ENCODE data around the gene ENTPD7. TPM values are rescaled to one million over a fixed set of nuclear protein-coding genes. Genes with fewer than 3 reads are reported as not detected.

The ENTPD7 gene
- polyA plus RNA-seq, 4 donors = 7.3 to 48.8 (median 9.3) TPM

- Histone ChIP-seq H3K27ac (ENCODE audit: low read depth in 1 of 3, low read length in 2 of 3) (no peak overlapping the region), H3K9me3 (ENCODE audit: control insufficient read depth in 2 of 2, insufficient read depth in 1 of 2, low read depth in 1 of 2, low read length in 1 of 2) (no peaks in the 10 kb centered on the region), H3K36me3 (ENCODE audit: control insufficient read depth in 3 of 3, insufficient read depth in 2 of 3, low read depth in 1 of 3, low read length in 3 of 3) (peaks cover 0 to 18% (median 8%) of the 10 kb centered on the region in 3 donors), H3K4me1 (ENCODE audit: control insufficient read depth in 3 of 3, insufficient read depth in 2 of 3, low read depth in 1 of 3, low read length in 2 of 3) (peaks cover 0 to 4% (median 0%) of the 10 kb centered on the region in 3 donors), H3K4me3 (ENCODE audit: low read depth in 1 of 3, low read length in 3 of 3) (no peak overlapping the region), H3K27me3 (ENCODE audit: control insufficient read depth in 3 of 3, insufficient read depth in 3 of 3, low read length in 3 of 3) (no peaks in the 10 kb centered on the region)
- DNase-seq = no peak
- no peak for FAIRE-seq
- 96 to 98% (median 98%) methylated on average over 2 of the region's 2 CpGs for WGBS, 3 donors
Observed at GRCh38 chr10:99672884-99673283, 13.6 kb downstream of the ENTPD7 start.

- Histone ChIP-seq H3K4me1 (ENCODE audit: control insufficient read depth in 3 of 3, insufficient read depth in 2 of 3, low read depth in 1 of 3, low read length in 2 of 3) (no peaks in the 10 kb centered on the region), H3K36me3 (ENCODE audit: control insufficient read depth in 3 of 3, insufficient read depth in 2 of 3, low read depth in 1 of 3, low read length in 3 of 3) (peaks cover 0 to 17% (median 8%) of the 10 kb centered on the region in 3 donors), H3K27ac (ENCODE audit: low read depth in 1 of 3, low read length in 2 of 3) (no peak overlapping the region), H3K4me3 (ENCODE audit: low read depth in 1 of 3, low read length in 3 of 3) (no peak overlapping the region), H3K9me3 (ENCODE audit: control insufficient read depth in 2 of 2, insufficient read depth in 1 of 2, low read depth in 1 of 2, low read length in 1 of 2) (no peaks in the 10 kb centered on the region), H3K27me3 (ENCODE audit: control insufficient read depth in 3 of 3, insufficient read depth in 3 of 3, low read length in 3 of 3) (no peaks in the 10 kb centered on the region)
- no peak for FAIRE-seq
- no peak for DNase-seq
- 49 to 79% (median 52%) methylated on average over 2 of the region's 2 CpGs for WGBS, 3 donors
Observed at GRCh38 chr10:99673492-99673891, 14.2 kb downstream of the ENTPD7 start.

- no peak overlapping the region for H3K4me3 ChIP-seq (ENCODE audit: low read depth in 1 of 3, low read length in 3 of 3)
- no peaks in the 10 kb centered on the region for H3K9me3 ChIP-seq (ENCODE audit: control insufficient read depth in 2 of 2, insufficient read depth in 1 of 2, low read depth in 1 of 2, low read length in 1 of 2)
- FAIRE-seq (no peak), DNase-seq (no peak)
- WGBS, 3 donors = 90 to 98% (median 94%) methylated on average over 1 of the region's 1 CpG
- H3K27ac ChIP-seq (ENCODE audit: low read depth in 1 of 3, low read length in 2 of 3) = no peak overlapping the region
- H3K36me3 ChIP-seq (ENCODE audit: control insufficient read depth in 3 of 3, insufficient read depth in 2 of 3, low read depth in 1 of 3, low read length in 3 of 3) = peaks cover 8 to 25% (median 16%) of the 10 kb centered on the region in 3 donors
- H3K4me1 ChIP-seq (ENCODE audit: control insufficient read depth in 3 of 3, insufficient read depth in 2 of 3, low read depth in 1 of 3, low read length in 2 of 3) = no peaks in the 10 kb centered on the region
- H3K27me3 ChIP-seq (ENCODE audit: control insufficient read depth in 3 of 3, insufficient read depth in 3 of 3, low read length in 3 of 3) = no peaks in the 10 kb centered on the region
Observed at GRCh38 chr10:99674762-99675161, 15.5 kb downstream of the ENTPD7 start.

GRCh38 chr10:99676426-99676825 lies 17.1 kb downstream of the ENTPD7 start:
- no peaks in the 10 kb centered on the region for H3K4me1 ChIP-seq (ENCODE audit: control insufficient read depth in 3 of 3, insufficient read depth in 2 of 3, low read depth in 1 of 3, low read length in 2 of 3)
- no peak overlapping the region for H3K27ac ChIP-seq (ENCODE audit: low read depth in 1 of 3, low read length in 2 of 3)
- FAIRE-seq (no peak), DNase-seq (peak in 1 of 2 donors; percentile 15)
- H3K36me3 ChIP-seq (ENCODE audit: control insufficient read depth in 3 of 3, insufficient read depth in 2 of 3, low read depth in 1 of 3, low read length in 3 of 3) = peaks cover 11 to 31% (median 17%) of the 10 kb centered on the region in 3 donors
- H3K27me3 ChIP-seq (ENCODE audit: control insufficient read depth in 3 of 3, insufficient read depth in 3 of 3, low read length in 3 of 3) = no peaks in the 10 kb centered on the region
- H3K4me3 ChIP-seq (ENCODE audit: low read depth in 1 of 3, low read length in 3 of 3) = no peak overlapping the region
- H3K9me3 ChIP-seq (ENCODE audit: control insufficient read depth in 2 of 2, insufficient read depth in 1 of 2, low read depth in 1 of 2, low read length in 1 of 2) = no peaks in the 10 kb centered on the region

GRCh38 chr10:99676895-99677294 lies 17.6 kb downstream of the ENTPD7 start:
- Histone ChIP-seq H3K27ac (ENCODE audit: low read depth in 1 of 3, low read length in 2 of 3) (no peak overlapping the region), H3K4me1 (ENCODE audit: control insufficient read depth in 3 of 3, insufficient read depth in 2 of 3, low read depth in 1 of 3, low read length in 2 of 3) (no peaks in the 10 kb centered on the region), H3K4me3 (ENCODE audit: low read depth in 1 of 3, low read length in 3 of 3) (no peak overlapping the region), H3K9me3 (ENCODE audit: control insufficient read depth in 2 of 2, insufficient read depth in 1 of 2, low read depth in 1 of 2, low read length in 1 of 2) (no peaks in the 10 kb centered on the region), H3K36me3 (ENCODE audit: control insufficient read depth in 3 of 3, insufficient read depth in 2 of 3, low read depth in 1 of 3, low read length in 3 of 3) (peaks cover 11 to 31% (median 16%) of the 10 kb centered on the region in 3 donors), H3K27me3 (ENCODE audit: control insufficient read depth in 3 of 3, insufficient read depth in 3 of 3, low read length in 3 of 3) (no peaks in the 10 kb centered on the region)
- 69 to 89% (median 71%) methylated on average over 3 of the region's 3 CpGs for WGBS, 3 donors
- no peak for FAIRE-seq
- no peak for DNase-seq

- WGBS, 3 donors = 90 to 92% (median 90%) methylated on average over 3 of the region's 3 CpGs
- no peak for DNase-seq
- H3K36me3 ChIP-seq (ENCODE audit: control insufficient read depth in 3 of 3, insufficient read depth in 2 of 3, low read depth in 1 of 3, low read length in 3 of 3) = peaks cover 11 to 29% (median 16%) of the 10 kb centered on the region in 3 donors
- H3K9me3 ChIP-seq (ENCODE audit: control insufficient read depth in 2 of 2, insufficient read depth in 1 of 2, low read depth in 1 of 2, low read length in 1 of 2) = no peaks in the 10 kb centered on the region
- FAIRE-seq = no peak
- no peaks in the 10 kb centered on the region for H3K27me3 ChIP-seq (ENCODE audit: control insufficient read depth in 3 of 3, insufficient read depth in 3 of 3, low read length in 3 of 3)
- no peaks in the 10 kb centered on the region for H3K4me1 ChIP-seq (ENCODE audit: control insufficient read depth in 3 of 3, insufficient read depth in 2 of 3, low read depth in 1 of 3, low read length in 2 of 3)
- no peak overlapping the region for H3K27ac ChIP-seq (ENCODE audit: low read depth in 1 of 3, low read length in 2 of 3)
- H3K4me3 ChIP-seq (ENCODE audit: low read depth in 1 of 3, low read length in 3 of 3) = no peak overlapping the region
Observed at GRCh38 chr10:99678921-99679320, 19.6 kb downstream of the ENTPD7 start.

- FAIRE-seq (no peak), DNase-seq (no peak)
- Histone ChIP-seq H3K4me1 (ENCODE audit: control insufficient read depth in 3 of 3, insufficient read depth in 2 of 3, low read depth in 1 of 3, low read length in 2 of 3) (no peaks in the 10 kb centered on the region), H3K9me3 (ENCODE audit: control insufficient read depth in 2 of 2, insufficient read depth in 1 of 2, low read depth in 1 of 2, low read length in 1 of 2) (no peaks in the 10 kb centered on the region), H3K27me3 (ENCODE audit: control insufficient read depth in 3 of 3, insufficient read depth in 3 of 3, low read length in 3 of 3) (no peaks in the 10 kb centered on the region), H3K4me3 (ENCODE audit: low read depth in 1 of 3, low read length in 3 of 3) (no peak overlapping the region), H3K27ac (ENCODE audit: low read depth in 1 of 3, low read length in 2 of 3) (no peak overlapping the region), H3K36me3 (ENCODE audit: control insufficient read depth in 3 of 3, insufficient read depth in 2 of 3, low read depth in 1 of 3, low read length in 3 of 3) (peaks cover 11 to 34% (median 17%) of the 10 kb centered on the region in 3 donors)
- 81 to 91% (median 89%) methylated on average over 4 of the region's 4 CpGs for WGBS, 3 donors
Observed at GRCh38 chr10:99681553-99681952, 22.2 kb downstream of the ENTPD7 start.

- Histone ChIP-seq H3K4me1 (ENCODE audit: control insufficient read depth in 3 of 3, insufficient read depth in 2 of 3, low read depth in 1 of 3, low read length in 2 of 3) (no peaks in the 10 kb centered on the region), H3K27me3 (ENCODE audit: control insufficient read depth in 3 of 3, insufficient read depth in 3 of 3, low read length in 3 of 3) (no peaks in the 10 kb centered on the region), H3K4me3 (ENCODE audit: low read depth in 1 of 3, low read length in 3 of 3) (no peak overlapping the region), H3K27ac (ENCODE audit: low read depth in 1 of 3, low read length in 2 of 3) (no peak overlapping the region), H3K36me3 (ENCODE audit: control insufficient read depth in 3 of 3, insufficient read depth in 2 of 3, low read depth in 1 of 3, low read length in 3 of 3) (peaks cover 11 to 36% (median 17%) of the 10 kb centered on the region in 3 donors), H3K9me3 (ENCODE audit: control insufficient read depth in 2 of 2, insufficient read depth in 1 of 2, low read depth in 1 of 2, low read length in 1 of 2) (no peaks in the 10 kb centered on the region)
- no peak for FAIRE-seq
- WGBS, 3 donors = 5 to 29% (median 7%) methylated on average over 1 of the region's 1 CpG
- DNase-seq = no peak
Observed at GRCh38 chr10:99682032-99682431, 22.7 kb downstream of the ENTPD7 start.

- H3K4me3 ChIP-seq (ENCODE audit: low read depth in 1 of 3, low read length in 3 of 3) = no peak overlapping the region
- no peak for DNase-seq
Observed at GRCh38 chr10:99682752-99683151, 23.4 kb downstream of the ENTPD7 start.

More at GRCh38 chr10:99682752-99683151, 23.4 kb downstream of the ENTPD7 start:
- FAIRE-seq = no peak
- Histone ChIP-seq H3K36me3 (ENCODE audit: control insufficient read depth in 3 of 3, insufficient read depth in 2 of 3, low read depth in 1 of 3, low read length in 3 of 3) (peaks cover 11 to 40% (median 20%) of the 10 kb centered on the region in 3 donors), H3K27ac (ENCODE audit: low read depth in 1 of 3, low read length in 2 of 3) (no peak overlapping the region), H3K27me3 (ENCODE audit: control insufficient read depth in 3 of 3, insufficient read depth in 3 of 3, low read length in 3 of 3) (no peaks in the 10 kb centered on the region), H3K9me3 (ENCODE audit: control insufficient read depth in 2 of 2, insufficient read depth in 1 of 2, low read depth in 1 of 2, low read length in 1 of 2) (no peaks in the 10 kb centered on the region), H3K4me1 (ENCODE audit: control insufficient read depth in 3 of 3, insufficient read depth in 2 of 3, low read depth in 1 of 3, low read length in 2 of 3) (no peaks in the 10 kb centered on the region)
- 62 to 84% (median 63%) methylated on average over 1 of the region's 1 CpG for WGBS, 3 donors

Measured in small intestine (tissue), 7 donors.